Amniotic stem cell (primary cell): ENCODE data around the gene SHB.

Experiments used
- DNase-seq: peaks from one replicate; lab custom pipeline; 2025; lab: John Stamatoyannopoulos, UW

Gene SHB, protein sequence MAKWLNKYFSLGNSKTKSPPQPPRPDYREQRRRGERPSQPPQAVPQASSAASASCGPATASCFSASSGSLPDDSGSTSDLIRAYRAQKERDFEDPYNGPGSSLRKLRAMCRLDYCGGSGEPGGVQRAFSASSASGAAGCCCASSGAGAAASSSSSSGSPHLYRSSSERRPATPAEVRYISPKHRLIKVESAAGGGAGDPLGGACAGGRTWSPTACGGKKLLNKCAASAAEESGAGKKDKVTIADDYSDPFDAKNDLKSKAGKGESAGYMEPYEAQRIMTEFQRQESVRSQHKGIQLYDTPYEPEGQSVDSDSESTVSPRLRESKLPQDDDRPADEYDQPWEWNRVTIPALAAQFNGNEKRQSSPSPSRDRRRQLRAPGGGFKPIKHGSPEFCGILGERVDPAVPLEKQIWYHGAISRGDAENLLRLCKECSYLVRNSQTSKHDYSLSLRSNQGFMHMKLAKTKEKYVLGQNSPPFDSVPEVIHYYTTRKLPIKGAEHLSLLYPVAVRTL

DNA sequence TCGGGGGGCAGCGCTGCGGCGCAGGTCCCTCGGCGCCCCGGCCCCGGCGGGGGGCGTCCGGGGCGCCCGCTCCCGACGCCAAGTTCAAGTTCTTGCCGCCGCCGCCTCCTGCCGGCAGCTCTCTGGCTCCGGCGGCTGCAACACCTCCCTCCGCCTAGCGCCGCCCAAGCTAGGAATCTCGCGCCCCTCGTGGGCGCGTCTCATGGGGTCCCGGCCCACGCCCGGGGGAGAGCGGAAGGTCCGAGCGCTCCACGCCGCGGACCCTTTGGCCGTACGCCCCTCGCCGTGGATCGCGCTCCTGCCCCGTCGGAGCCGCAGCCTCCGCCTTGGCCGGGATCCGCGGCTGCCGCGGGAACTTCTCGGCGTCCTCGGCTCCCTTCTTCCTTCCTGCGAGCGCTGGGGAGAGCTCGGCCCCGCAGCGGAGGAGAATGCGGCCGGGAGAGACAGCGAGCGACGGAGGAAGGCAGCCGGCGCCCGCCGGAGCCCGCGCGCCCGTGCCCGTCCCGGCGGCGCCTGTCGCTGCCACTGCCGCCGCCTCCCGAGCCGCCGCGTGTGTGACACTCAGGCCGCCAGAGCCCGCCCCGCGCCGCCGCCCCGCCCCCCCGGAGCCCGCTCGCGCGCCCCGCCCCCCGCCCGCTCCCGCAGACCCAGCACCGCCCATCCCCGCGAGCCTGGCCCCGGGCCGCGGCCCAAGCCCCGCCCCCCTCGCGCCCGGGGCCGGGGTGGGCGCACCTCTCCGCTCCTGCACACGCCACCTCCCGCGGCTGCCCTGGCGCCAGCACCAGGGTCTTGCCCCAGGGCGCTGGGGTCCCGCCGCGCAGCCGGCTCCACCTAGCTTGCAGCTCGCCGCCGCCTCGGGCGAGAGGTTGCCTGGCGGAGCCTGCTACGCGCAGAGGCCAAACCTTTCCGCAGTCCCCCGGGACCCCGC, at the start of gene SHB:
SHB (minus strand) TSS at position 527 of the 928 bp plus-strand sequence. CDS start 582 bp downstream, outside the sequence.
- peak; percentile 42 for DNase-seq

GRCh38 chr9:38117651-38118050, 48.6 kb upstream of the SHB start:
- DNase-seq, result no peak

- DNase-seq, result no peak
Observed at GRCh38 chr9:38114905-38115304, 45.9 kb upstream of the SHB start.

DNA sequence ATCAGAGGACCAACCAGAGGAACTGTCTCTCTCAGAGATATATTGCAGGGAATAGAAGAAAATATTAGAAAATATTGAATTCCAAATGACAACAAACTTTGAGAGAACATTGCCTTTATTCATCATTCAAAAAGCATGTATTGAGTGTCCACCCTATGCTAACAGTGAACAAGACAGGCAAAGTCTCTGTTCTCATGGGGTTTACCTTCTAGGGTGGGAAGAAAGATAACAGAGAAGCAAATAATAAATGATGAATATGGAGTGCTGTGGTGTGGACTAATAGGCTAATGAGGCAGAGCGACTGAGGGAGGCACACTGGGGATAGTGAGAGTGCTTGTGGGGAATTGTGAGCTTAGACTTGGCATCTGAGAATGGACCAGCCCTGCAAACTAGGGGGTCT, 43.4 kb upstream of the SHB start:
- no peak for DNase-seq

- DNase-seq, result no peak
Observed at GRCh38 chr9:38112049-38112448, 43.0 kb upstream of the SHB start.

- DNase-seq, result no peak
Observed at GRCh38 chr9:38110476-38110875, 41.4 kb upstream of the SHB start.

GRCh38 chr9:38109601-38110000, 40.6 kb upstream of the SHB start:
- no peak for DNase-seq

GRCh38 chr9:38108326-38108725, 39.3 kb upstream of the SHB start:
- no peak for DNase-seq

DNA sequence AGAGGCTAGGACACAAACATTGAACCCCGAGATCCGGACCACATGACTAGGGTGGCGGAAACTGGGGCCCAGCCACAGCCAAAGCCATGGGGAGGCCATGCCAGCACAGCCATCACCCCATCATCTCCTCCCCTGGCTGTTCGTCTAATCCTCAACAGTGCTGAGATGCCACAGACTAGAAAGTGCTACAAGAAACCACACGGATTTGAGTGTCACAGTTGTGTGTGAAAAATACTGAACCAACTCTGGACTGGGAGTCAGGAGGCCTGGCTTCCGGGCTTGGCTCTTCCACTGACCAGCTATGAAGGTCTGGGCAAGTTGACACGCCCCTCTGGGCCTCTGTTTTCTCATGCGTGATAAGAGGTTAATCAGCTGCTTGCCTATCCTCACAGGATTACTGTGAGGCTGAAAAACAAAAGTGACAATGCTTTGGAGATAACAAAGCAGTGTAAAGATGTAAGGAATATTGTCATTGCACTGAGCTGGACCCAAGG, 38.8 kb upstream of the SHB start:
- no peak for DNase-seq

DNA sequence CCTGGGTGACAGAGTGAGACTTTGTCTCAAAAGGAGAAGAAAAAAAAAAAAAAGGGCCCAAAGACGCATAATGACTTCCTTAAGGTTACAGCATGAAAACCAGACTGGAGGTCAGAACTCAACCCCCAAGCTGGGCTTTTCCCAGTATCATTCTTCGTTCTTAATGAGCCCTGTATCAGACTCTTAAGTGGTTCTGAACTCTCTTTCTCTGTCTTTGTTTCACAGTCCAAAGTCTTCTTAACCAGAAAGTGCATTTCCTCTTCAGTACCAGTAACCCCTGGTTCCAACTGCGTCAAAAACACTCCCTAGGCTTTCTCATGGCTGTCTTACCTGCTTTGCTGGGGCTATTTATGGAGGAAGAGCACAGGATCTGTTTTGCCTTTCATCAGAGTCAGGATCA, 38.4 kb upstream of the SHB start:
- no peak for DNase-seq

- no peak for DNase-seq
Observed at GRCh38 chr9:38106488-38106887, 37.5 kb upstream of the SHB start.

GRCh38 chr9:38103340-38103739, 34.3 kb upstream of the SHB start:
- DNase-seq, result no peak

- DNase-seq, result no peak
Observed at GRCh38 chr9:38101423-38101822, 32.4 kb upstream of the SHB start.

GRCh38 chr9:38096238-38096805, 27.3 kb upstream of the SHB start:
- DNase-seq, result no peak

DNA sequence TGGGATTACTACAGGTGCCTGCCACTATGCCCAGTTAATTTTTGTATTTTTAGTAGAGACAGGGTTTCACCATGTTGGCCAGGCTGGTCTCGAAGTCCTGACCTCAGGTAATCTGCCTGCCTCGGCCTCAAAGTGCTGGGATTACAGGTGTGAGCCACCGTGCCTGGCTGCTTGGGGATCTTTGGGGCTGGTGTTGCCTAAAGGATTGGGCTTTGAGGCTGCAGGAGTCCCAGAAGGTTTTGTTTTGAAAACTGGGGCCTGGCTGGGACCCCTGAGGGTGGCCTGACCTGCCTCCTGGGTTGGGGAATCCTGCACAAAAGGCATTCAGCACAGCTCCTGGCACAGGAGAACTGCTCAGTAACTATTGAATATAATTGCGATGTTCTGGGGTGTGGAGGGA, 25.1 kb upstream of the SHB start:
- no peak for DNase-seq

- DNase-seq, result no peak
Observed at GRCh38 chr9:38092656-38093055, 23.6 kb upstream of the SHB start.

- DNase-seq, result no peak
Observed at GRCh38 chr9:38092200-38092524, 23.1 kb upstream of the SHB start.

- no peak for DNase-seq
Observed at GRCh38 chr9:38091310-38092199, 22.5 kb upstream of the SHB start.

GRCh38 chr9:38090170-38090569, 21.1 kb upstream of the SHB start:
- no peak for DNase-seq

DNA sequence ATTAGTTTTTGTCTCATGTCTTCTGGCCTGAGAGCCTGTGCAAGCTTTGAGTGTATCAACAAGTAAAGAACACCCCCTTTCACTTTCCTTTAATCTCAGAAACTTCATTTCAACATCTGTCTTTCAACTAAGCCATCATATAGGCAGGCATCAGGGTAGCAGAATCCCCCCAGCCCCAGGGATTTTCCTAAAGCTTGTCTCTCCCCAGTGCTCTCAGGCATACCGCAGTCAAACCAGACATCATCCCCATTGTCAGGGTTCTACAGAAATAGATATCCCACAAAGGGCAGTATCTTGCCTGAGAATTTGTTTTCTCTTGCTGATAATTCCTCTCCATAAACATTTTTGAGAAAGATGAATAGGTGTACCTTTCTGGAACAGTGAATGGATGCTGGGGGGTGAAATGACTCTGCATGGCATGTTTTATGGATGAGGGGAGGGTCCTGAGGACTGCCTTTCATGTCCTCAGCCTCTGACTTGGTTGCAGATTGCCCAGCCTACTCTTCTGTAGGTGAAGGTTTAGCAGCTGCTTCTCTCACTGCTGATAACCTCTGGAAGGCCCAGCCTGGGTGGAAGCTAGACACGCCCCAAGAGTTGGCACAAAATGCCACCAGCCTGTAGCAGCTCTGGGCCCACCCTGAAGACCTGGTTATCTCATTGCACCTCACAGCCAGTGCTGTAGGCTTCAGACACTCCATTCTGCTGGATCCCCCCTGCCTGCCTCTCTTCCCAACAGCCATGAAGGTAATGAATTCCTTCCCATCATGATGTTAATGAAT, 20.5 kb upstream of the SHB start:
- no peak for DNase-seq
